AG04449 (cell line): Measurements from ENCODE around the gene AK3.
A peak's percentile ranks its signal among the peaks of the same experiment; 100 is the strongest.

Experiments
- CTCF ChIA-PET: fragments of 350-600 bp; formaldehyde crosslinking; extraction: SDS; loops from one replicate; lab custom pipeline; 2021; ENCODE audit warnings: antibody characterized with exemption; lab: Yijun Ruan, JAX
- POLR2A ChIA-PET: fragments of 400-600, 350-600 bp; formaldehyde crosslinking; extraction: SDS; loops from one replicate; lab custom pipeline; 2020; ENCODE audit warnings: antibody characterized with exemption, inconsistent platforms; lab: Yijun Ruan, JAX
- DNase-seq: peaks from one replicate; pipeline ENCODE4 v3.0.0-alpha.2; 2010; ENCODE audit warnings: low read depth, low spot score
- H3K4me3 ChIP-seq: 2 replicates; pipeline ENCODE4 v1.5.1; 2011; ENCODE audit warnings: low read depth, mild to moderate bottlenecking, control low read depth, low read length
- TF ChIP-seq, protein P1 (sequence below): IDR thresholded peaks from one replicate; pipeline ENCODE4 v1.5.1; 2011; ENCODE audit warnings: mild to moderate bottlenecking, moderate library complexity, low read length, control low read depth, inconsistent platforms; ENCODE audit not compliant: insufficient read depth; ENCODE audit errors: missing control alignments

The AK3 gene

DNA sequence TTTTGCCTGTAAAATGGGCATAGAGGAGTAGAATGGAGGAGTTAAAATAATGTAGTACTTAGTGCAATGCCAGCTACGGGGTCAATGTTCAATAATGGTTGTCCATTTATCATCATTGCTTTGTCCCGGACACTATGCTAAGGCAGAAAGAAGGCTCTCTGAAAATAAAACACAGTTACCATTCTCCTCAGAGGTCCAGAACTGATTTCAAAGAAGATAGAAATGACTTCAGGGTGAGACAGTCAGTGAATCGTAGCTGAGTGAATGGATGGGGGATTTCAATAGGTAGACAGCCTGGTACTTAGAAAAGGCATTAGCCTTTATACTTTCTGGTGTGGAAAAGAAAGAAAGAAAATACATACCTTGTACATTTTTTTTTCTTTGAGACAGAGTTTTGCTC is 1.2 kb upstream of the AK3 start:
- ChIA-PET CTCF (interaction anchor here (0.7 to 3.7 kb wide), 6 partner anchors 8 to 246 kb away, joined by 3 to 14 read pairs (median 4); no protein-coding TSS in a partner anchor), POLR2A (no interaction called here)
- TF ChIP-seq, protein P1, sequence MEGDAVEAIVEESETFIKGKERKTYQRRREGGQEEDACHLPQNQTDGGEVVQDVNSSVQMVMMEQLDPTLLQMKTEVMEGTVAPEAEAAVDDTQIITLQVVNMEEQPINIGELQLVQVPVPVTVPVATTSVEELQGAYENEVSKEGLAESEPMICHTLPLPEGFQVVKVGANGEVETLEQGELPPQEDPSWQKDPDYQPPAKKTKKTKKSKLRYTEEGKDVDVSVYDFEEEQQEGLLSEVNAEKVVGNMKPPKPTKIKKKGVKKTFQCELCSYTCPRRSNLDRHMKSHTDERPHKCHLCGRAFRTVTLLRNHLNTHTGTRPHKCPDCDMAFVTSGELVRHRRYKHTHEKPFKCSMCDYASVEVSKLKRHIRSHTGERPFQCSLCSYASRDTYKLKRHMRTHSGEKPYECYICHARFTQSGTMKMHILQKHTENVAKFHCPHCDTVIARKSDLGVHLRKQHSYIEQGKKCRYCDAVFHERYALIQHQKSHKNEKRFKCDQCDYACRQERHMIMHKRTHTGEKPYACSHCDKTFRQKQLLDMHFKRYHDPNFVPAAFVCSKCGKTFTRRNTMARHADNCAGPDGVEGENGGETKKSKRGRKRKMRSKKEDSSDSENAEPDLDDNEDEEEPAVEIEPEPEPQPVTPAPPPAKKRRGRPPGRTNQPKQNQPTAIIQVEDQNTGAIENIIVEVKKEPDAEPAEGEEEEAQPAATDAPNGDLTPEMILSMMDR = no peak
- no peak for DNase-seq
- no peak overlapping the region; the same call in 1 of the 2 replicates for H3K4me3 ChIP-seq

DNA sequence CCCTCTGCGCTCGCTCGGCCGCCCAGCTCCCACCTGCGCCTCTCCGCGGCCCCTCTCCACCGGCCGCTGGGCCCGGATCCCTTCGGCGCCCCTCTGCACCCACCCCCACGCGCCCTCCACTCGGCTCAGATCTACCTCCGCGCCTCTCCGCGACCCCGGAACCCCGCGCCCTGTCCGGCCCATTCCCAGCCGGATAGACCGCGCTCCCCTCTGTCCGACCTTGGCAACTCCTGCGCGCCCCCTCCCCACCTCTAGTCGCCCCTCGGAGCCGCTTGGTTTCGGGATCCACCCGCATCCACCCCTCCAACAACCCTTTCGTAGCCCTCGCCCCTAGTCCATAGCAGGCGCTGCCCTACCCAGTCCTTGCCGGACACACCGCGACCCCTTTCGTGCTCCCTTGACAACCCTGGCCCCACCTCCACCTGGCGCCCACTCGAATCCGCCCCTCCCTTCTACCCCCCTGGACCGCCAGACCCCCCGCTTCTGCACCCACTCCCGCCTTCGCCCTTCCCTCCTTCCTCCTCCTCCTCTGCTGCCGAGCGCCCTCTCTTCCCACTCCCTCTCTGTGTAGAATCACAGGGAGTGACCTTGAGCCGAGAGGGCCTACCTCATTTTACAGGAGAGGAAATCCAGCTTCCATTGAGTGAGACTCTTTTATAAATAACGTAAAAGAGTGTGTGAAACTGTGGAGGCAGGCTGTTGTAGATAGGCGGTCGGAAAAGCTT is 525 bp upstream of the AK3 start:
- ChIA-PET POLR2A (interaction anchor here (0.8 kb wide), 1 partner anchor 28 kb away, joined by 3 read pairs; no protein-coding TSS in a partner anchor), CTCF (interaction anchor here (0.7 to 3.7 kb wide), 14 partner anchors 8 to 848 kb away, joined by 3 to 14 read pairs (median 4); partner anchors contain the start of genes PLPP6 and SPATA6L)
- TF ChIP-seq, protein P1 = no peak
- peak overlapping the region; percentile 82 for H3K4me3 ChIP-seq
- no peak for DNase-seq

DNA sequence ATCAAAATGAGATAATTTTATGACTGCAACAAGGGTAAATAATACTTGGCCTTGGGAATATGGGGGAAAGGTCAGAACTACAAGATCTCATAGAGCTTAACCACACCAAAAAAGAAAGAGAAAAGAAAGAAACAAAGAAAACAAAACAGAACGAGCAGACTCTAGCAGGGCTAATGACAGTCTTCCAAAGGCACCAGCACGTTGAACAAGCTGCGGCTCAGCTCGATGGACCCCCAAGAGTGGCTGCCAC is 689 bp downstream of the AK3 start:
- ChIA-PET CTCF (interaction anchor here (1.0 to 2.1 kb wide), 14 partner anchors 9 to 850 kb away, joined by 3 to 11 read pairs (median 4); partner anchors contain the start of genes PLPP6 and SPATA6L), POLR2A (interaction anchor here (0.8 kb wide), 1 partner anchor 27 kb away, joined by 3 read pairs; no protein-coding TSS in a partner anchor)
- DNase-seq = no peak
- H3K4me3 ChIP-seq = peak overlapping the region; percentile 82
- TF ChIP-seq, protein P1 = no peak

DNA sequence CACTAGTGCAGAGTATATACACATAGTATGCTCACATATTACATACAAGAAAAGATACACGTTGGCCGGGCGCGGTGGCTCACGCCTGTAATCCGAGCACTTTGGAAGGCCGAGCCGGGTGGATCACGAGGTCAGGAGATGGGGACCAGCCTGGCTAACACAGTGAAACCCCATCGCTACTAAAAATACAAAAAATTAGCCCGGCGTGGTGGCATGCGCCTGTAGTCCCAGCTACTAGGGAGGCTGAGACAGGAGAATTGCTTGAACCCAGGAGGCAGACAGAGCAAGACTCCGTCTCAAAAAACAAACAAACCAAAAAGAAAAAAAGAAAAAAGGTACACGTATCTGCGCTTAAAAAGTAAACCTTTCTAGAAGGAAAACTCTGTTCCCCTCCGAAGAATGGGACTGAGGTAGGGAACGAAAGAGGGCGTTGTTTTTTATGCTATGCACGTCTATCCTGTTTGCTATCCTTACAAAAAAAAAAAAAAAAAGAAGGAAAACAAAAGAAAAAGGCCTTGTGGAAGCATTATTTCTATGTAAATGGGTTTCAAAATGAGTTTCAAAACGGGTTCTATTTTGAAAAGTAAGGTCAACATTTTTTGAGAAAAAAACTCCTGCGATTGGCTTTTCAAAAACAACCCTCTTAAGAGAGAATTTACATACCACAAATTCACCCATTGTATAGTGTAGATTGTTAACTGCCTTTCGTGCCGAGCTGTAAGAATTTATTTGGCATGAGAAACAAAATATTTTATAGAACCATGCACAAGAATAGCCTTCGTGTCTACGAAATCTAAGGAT is 1.2 kb downstream of the AK3 start:
- TF ChIP-seq, protein P1 = no peak
- peak overlapping the region; percentile 82 for H3K4me3 ChIP-seq
- no peak for DNase-seq
- ChIA-PET CTCF (interaction anchor here (1.0 to 2.1 kb wide), 13 partner anchors 9 to 850 kb away, joined by 3 to 11 read pairs (median 4); partner anchors contain the start of genes PLPP6 and SPATA6L), POLR2A (no interaction called here)

DNA sequence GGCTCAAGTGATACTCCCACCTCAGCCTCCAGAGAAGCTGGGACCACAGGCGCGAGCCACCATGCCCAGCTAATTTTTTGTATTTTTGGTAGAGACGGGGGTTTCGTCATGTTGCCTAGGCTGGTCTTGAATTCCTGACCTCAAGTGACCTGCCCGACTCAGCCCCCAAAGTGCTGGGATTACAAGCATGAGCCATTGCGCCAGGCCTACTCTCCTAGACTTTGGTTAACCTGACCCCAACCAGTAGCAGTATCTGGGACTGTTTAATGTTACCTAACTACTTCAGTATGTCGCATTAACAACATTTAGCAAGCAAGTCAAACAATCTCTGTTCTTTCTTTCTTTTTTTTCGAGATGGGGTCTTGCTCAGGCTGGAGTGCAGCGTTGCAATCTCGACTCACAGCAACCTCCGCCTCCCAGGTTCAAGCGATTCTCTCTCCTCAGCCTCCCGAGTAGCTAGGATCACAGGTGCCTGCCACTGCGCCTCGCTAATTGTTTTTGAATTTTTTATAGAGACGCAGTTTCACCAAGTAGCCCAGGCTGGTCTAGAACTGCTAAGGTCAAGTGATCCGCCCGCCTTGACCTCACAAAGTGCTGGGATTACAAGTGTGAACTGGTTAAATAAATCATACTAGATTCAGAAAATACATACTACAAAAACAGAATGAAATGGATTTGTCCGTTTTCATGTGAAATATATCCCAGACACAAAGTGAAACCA is 2.0 kb downstream of the AK3 start:
- H3K4me3 ChIP-seq = peak overlapping the region; percentile 82
- POLR2A ChIA-PET = no interaction called here
- CTCF ChIA-PET = interaction anchor here (1.7 kb wide), 1 partner anchor 58 kb away, joined by 3 read pairs; no protein-coding TSS in a partner anchor
- TF ChIP-seq, protein P1 = no peak
- no peak for DNase-seq
